Esophagus squamous epithelium (tissue), 5 donors: ENCODE data around the gene REPS2. TPM values are rescaled to one million over a fixed set of nuclear protein-coding genes. Genes with fewer than 3 reads are reported as not detected.

Source experiments
- DNase-seq: peaks from one replicate; lab custom pipeline; 2025; lab: John Stamatoyannopoulos, UW
- H3K27ac ChIP-seq, 4 donors: fragments of 200-600 bp; sonication (generic); one replicate each; pipeline ENCODE4 v1.5.1; 2016 to 2019; ENCODE audit warnings: mild to moderate bottlenecking in 1 of 4
- H3K27me3 ChIP-seq, 4 donors: fragments of 200-600 bp; sonication (generic); 1 replicate in 3 of 4; 2 replicates in 1 of 4; pipeline versions ENCODE4 v1.5.1 to v1.6.0; 2017 to 2021; ENCODE audit warnings: antibody characterized with exemption in 1 of 4
- H3K36me3 ChIP-seq, 3 donors: fragments of 200-600 bp; sonication (generic); one replicate each; pipeline ENCODE4 v1.5.1; 2016 to 2019
- H3K4me1 ChIP-seq, 3 donors: fragments of 200-600 bp; sonication (generic); one replicate each; pipeline ENCODE4 v1.5.1; 2017 to 2019
- H3K4me3 ChIP-seq, 4 donors: fragments of 200-600 bp; sonication (generic); 1 replicate in 3 of 4; 2 replicates in 1 of 4; pipeline ENCODE4 v1.5.1; 2016 to 2019; ENCODE audit warnings: mild to moderate bottlenecking in 2 of 4, moderate library complexity in 1 of 4
- H3K9me3 ChIP-seq, 3 donors: fragments of 200-600 bp; sonication (generic); one replicate each; pipeline ENCODE4 v1.5.1; 2016 to 2019
- POLR2A ChIP-seq, 4 donors: fragments of 450-650 bp; IDR thresholded peaks; one replicate each; pipeline ENCODE4 v1.6.1; 2017; ENCODE audit warnings: antibody characterized with exemption in 4 of 4, mild to moderate bottlenecking in 4 of 4, moderate library complexity in 3 of 4
- WGBS, 2 donors: methylation state at CpG; one replicate each; pipeline ENCODE4 v1.1.5; 2018; 5-methylcytosine and 5-hydroxymethylcytosine counted together
- intact Hi-C: fragments of 100-400 bp; cut with DNase I; formaldehyde crosslinking; loops from one replicate; pipeline ENCODE4 v1.15.0; 2022
- total RNA-seq, 4 donors: library from RNA; depleted of rRNA; stranded (reverse); fragments of >200 nt; gene quantifications; one replicate each; pipeline ENCODE4 v1.1.0, GENCODE V29; 2016
- TF ChIP-seq, protein P1 (sequence below), 6 experiments: fragments of 450-650 bp in 4 of 6; fragments of 200-600 bp in 2 of 6; sonication (generic) in 2 of 6; IDR thresholded peaks; one replicate each; pipeline ENCODE4 v1.5.1; 2016 to 2019; ENCODE audit warnings: antibody characterized with exemption in 6 of 6, mild to moderate bottlenecking in 4 of 6, moderate library complexity in 4 of 6
- donor health status: DM: yes; HTN: yes; CAD: no.

Gene REPS2
- total RNA-seq, 4 donors from 2014 or later = 0.97 to 12.8 (median 3.0) TPM

DNA sequence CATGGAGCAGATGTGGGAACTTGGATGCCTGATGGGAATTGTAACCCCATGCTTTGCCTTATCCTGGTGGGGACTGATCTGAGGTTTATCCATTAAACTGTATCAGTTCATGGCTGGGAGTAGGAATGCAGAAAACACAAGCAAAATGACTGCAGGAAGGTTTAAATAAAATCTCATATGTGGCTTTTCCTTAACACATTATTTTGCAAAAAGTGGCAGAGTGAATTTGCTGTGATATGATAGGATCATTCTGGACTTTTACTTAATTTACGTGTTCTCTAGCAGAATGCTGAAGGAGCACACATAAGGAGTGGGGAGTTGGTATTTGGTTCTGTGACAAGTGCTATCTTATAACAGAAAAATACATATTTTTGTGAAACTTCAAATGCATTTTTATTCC, 34.8 kb downstream of the REPS2 start:
- H3K4me3 ChIP-seq = no peak overlapping the region
- H3K9me3 ChIP-seq = no peaks in the 10 kb centered on the region
- WGBS, 2 donors = 72 to 92% methylated on average over 1 of the region's 1 CpG
- no peaks in the 10 kb centered on the region for H3K27me3 ChIP-seq
- no peak for DNase-seq
- no peak for TF ChIP-seq POLR2A (IDR thresholded peaks at IDR 0.05)
- TF ChIP-seq, protein P1, sequence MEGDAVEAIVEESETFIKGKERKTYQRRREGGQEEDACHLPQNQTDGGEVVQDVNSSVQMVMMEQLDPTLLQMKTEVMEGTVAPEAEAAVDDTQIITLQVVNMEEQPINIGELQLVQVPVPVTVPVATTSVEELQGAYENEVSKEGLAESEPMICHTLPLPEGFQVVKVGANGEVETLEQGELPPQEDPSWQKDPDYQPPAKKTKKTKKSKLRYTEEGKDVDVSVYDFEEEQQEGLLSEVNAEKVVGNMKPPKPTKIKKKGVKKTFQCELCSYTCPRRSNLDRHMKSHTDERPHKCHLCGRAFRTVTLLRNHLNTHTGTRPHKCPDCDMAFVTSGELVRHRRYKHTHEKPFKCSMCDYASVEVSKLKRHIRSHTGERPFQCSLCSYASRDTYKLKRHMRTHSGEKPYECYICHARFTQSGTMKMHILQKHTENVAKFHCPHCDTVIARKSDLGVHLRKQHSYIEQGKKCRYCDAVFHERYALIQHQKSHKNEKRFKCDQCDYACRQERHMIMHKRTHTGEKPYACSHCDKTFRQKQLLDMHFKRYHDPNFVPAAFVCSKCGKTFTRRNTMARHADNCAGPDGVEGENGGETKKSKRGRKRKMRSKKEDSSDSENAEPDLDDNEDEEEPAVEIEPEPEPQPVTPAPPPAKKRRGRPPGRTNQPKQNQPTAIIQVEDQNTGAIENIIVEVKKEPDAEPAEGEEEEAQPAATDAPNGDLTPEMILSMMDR (IDR thresholded peaks at IDR 0.05) = no peak
- intact Hi-C loops = no loop called here
- H3K36me3 ChIP-seq = no peaks in the 10 kb centered on the region
- no peaks in the 10 kb centered on the region for H3K4me1 ChIP-seq
- no peak overlapping the region for H3K27ac ChIP-seq

DNA sequence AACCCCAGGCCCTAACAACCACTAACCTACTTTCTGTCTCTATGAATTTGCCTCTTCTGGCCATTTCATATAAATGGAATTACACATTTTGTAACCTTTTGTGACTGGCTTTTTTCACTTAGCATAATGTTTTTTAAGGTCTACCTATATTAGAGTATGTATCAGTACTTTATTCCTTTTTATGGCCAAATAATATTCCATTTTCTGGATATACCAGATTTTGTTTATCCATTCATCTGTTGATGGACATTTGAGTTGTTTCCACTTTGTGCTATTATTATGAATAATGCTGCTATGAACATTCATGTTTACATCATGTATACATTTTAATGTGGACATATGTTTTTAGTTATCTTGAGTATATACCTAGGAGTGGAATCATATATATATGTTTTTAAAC, 35.5 kb downstream of the REPS2 start:
- no peaks in the 10 kb centered on the region for H3K27me3 ChIP-seq
- intact Hi-C loops = no loop called here

GRCh38 chrX:16983051-16983450, 36.6 kb downstream of the REPS2 start:
- intact Hi-C loops = no loop called here
- DNase-seq = no peak
- no peak for TF ChIP-seq POLR2A (IDR thresholded peaks at IDR 0.05)
- TF ChIP-seq, protein P1 (IDR thresholded peaks at IDR 0.05) = no peak
- WGBS, 2 donors = 54 to 100% methylated on average over 1 of the region's 1 CpG
- Histone ChIP-seq H3K27ac (no peak overlapping the region), H3K4me1 (no peaks in the 10 kb centered on the region), H3K36me3 (no peaks in the 10 kb centered on the region), H3K4me3 (no peak overlapping the region), H3K9me3 (no peaks in the 10 kb centered on the region), H3K27me3 (no peaks in the 10 kb centered on the region)

More for the DNA sequence above, 35.5 kb downstream of the REPS2 start:
- Histone ChIP-seq H3K9me3 (no peaks in the 10 kb centered on the region), H3K4me3 (no peak overlapping the region), H3K36me3 (no peaks in the 10 kb centered on the region), H3K27ac (no peak overlapping the region), H3K4me1 (no peaks in the 10 kb centered on the region)
- TF ChIP-seq, protein P1 (IDR thresholded peaks at IDR 0.05) = no peak
- TF ChIP-seq POLR2A (IDR thresholded peaks at IDR 0.05) = no peak
- DNase-seq = no peak

GRCh38 chrX:16985286-16985685, 38.8 kb downstream of the REPS2 start:
- Histone ChIP-seq H3K36me3 (no peaks in the 10 kb centered on the region), H3K9me3 (no peaks in the 10 kb centered on the region), H3K4me1 (no peaks in the 10 kb centered on the region), H3K4me3 (no peak overlapping the region), H3K27ac (no peak overlapping the region), H3K27me3 (no peaks in the 10 kb centered on the region)
- intact Hi-C loops = no loop called here
- WGBS, 2 donors = 26 to 44% methylated on average over 3 of the region's 3 CpGs
- DNase-seq = no peak
- TF ChIP-seq POLR2A (IDR thresholded peaks at IDR 0.05) = no peak
- TF ChIP-seq, protein P1 (IDR thresholded peaks at IDR 0.05) = no peak

GRCh38 chrX:16986169-16986568, 39.7 kb downstream of the REPS2 start:
- no peak for TF ChIP-seq POLR2A (IDR thresholded peaks at IDR 0.05)
- TF ChIP-seq, protein P1 (IDR thresholded peaks at IDR 0.05) = no peak
- Histone ChIP-seq H3K4me3 (no peak overlapping the region), H3K4me1 (no peaks in the 10 kb centered on the region), H3K27ac (no peak overlapping the region), H3K9me3 (no peaks in the 10 kb centered on the region), H3K27me3 (no peaks in the 10 kb centered on the region), H3K36me3 (no peaks in the 10 kb centered on the region)
- intact Hi-C loops = no loop called here
- no peak for DNase-seq
- WGBS, 2 donors = 82 to 90% methylated on average over 2 of the region's 2 CpGs
